H9 (cell line): Measurements from ENCODE around the gene TBC1D5. TPM values are rescaled to one million over a fixed set of nuclear protein-coding genes. Genes with fewer than 3 reads are reported as not detected.

Source experiments
- DNase-seq: peaks from one replicate; pipeline ENCODE4 v3.0.0-alpha.2; 2017
- H2AFZ ChIP-seq: one replicate; pipeline ENCODE4 v1.6.1; 2013; ENCODE audit warnings: mild to moderate bottlenecking, low read length, control low read depth, moderate library complexity
- H2AK5ac ChIP-seq: 2 replicates; pipeline ENCODE4 v1.6.1; 2013; ENCODE audit warnings: low read length, control low read depth, mixed read lengths; ENCODE audit not compliant: insufficient read length
- H2BK120ac ChIP-seq: one replicate; pipeline ENCODE4 v1.6.1; 2013; ENCODE audit warnings: low read depth, mild to moderate bottlenecking, low read length, control low read depth, inconsistent platforms; ENCODE audit not compliant: poor library complexity, severe bottlenecking
- H2BK12ac ChIP-seq: 2 replicates; pipeline ENCODE4 v1.6.1; 2013; ENCODE audit warnings: low read length, control low read depth, mixed read lengths, low read depth; ENCODE audit not compliant: insufficient read length
- H2BK15ac ChIP-seq: 2 replicates; pipeline ENCODE4 v1.6.1; 2013; ENCODE audit warnings: low read depth, low read length, control low read depth
- H2BK20ac ChIP-seq: one replicate; pipeline ENCODE4 v1.6.1; 2013; ENCODE audit warnings: low read depth, mild to moderate bottlenecking, low read length, control low read depth, inconsistent platforms; ENCODE audit not compliant: poor library complexity, severe bottlenecking
- H2BK5ac ChIP-seq: 2 replicates; pipeline ENCODE4 v1.6.1; 2013; ENCODE audit warnings: low read length, control low read depth, mixed read lengths; ENCODE audit not compliant: insufficient read length
- H3K14ac ChIP-seq: 2 replicates; pipeline ENCODE4 v1.6.1; 2013; ENCODE audit warnings: low read length, control low read depth; ENCODE audit not compliant: insufficient read depth
- H3K18ac ChIP-seq: 2 replicates; pipeline ENCODE4 v1.6.1; 2013; ENCODE audit warnings: low read depth, mild to moderate bottlenecking, mixed read lengths, low read length, control low read depth; ENCODE audit not compliant: insufficient read length
- H3K23ac ChIP-seq: 2 replicates; pipeline ENCODE4 v1.6.1; 2013; ENCODE audit warnings: low read length, control low read depth, mixed read lengths, low read depth; ENCODE audit not compliant: insufficient read length
- H3K23me2 ChIP-seq: 2 replicates; pipeline ENCODE4 v1.6.1; 2013; ENCODE audit warnings: low read depth, mild to moderate bottlenecking, mixed read lengths, low read length, control low read depth; ENCODE audit not compliant: insufficient read length, poor library complexity, severe bottlenecking
- H3K27ac ChIP-seq: 2 replicates; pipeline ENCODE4 v1.5.1; 2013; ENCODE audit warnings: low read length, control low read depth, mixed read lengths, low read depth; ENCODE audit not compliant: insufficient read length
- H3K27me3 ChIP-seq: 2 replicates; pipeline ENCODE4 v1.6.1; 2013; ENCODE audit warnings: low read length, control low read depth, inconsistent platforms; ENCODE audit not compliant: insufficient read depth
- H3K4ac ChIP-seq: 2 replicates; pipeline ENCODE4 v1.6.1; 2013; ENCODE audit warnings: low read depth, mild to moderate bottlenecking, control low read depth, inconsistent platforms, low read length, moderate library complexity
- H3K4me1 ChIP-seq: 2 replicates; pipeline ENCODE4 v1.6.1; 2013; ENCODE audit warnings: low read length, control low read depth, inconsistent platforms; ENCODE audit not compliant: insufficient read depth
- H3K4me2 ChIP-seq: 2 replicates; pipeline ENCODE4 v1.6.1; 2013; ENCODE audit warnings: low read length, control low read depth, mixed read lengths; ENCODE audit not compliant: insufficient read length, insufficient read depth
- H3K56ac ChIP-seq: 2 replicates; pipeline ENCODE4 v1.6.1; 2013; ENCODE audit warnings: low read depth, mild to moderate bottlenecking, mixed read lengths, low read length, control low read depth; ENCODE audit not compliant: insufficient read length
- H3K79me1 ChIP-seq: 2 replicates; pipeline ENCODE4 v1.6.1; 2013; ENCODE audit warnings: low read depth, mild to moderate bottlenecking, moderate library complexity, low read length, control low read depth, inconsistent platforms; ENCODE audit not compliant: insufficient read depth, poor library complexity, severe bottlenecking
- H3K79me2 ChIP-seq: 2 replicates; pipeline ENCODE4 v1.6.1; 2013; ENCODE audit warnings: low read length, control low read depth, inconsistent platforms; ENCODE audit not compliant: insufficient read depth
- H3K9ac ChIP-seq: 2 replicates; pipeline ENCODE4 v1.6.1; 2013; ENCODE audit warnings: low read length, control low read depth, mixed read lengths; ENCODE audit not compliant: insufficient read length; ENCODE audit errors: extremely low read depth
- H3K9me3 ChIP-seq: one replicate; pipeline ENCODE4 v1.6.1; 2013; ENCODE audit warnings: low read depth, low read length, inconsistent platforms; ENCODE audit not compliant: control insufficient read depth
- H3T11ph ChIP-seq: one replicate; pipeline ENCODE4 v1.6.1; 2013; ENCODE audit warnings: mild to moderate bottlenecking, low read length, control low read depth, inconsistent platforms
- H4K20me1 ChIP-seq: one replicate; pipeline ENCODE4 v1.6.1; 2013; ENCODE audit not compliant: control insufficient read depth, insufficient read length, insufficient read depth
- H4K5ac ChIP-seq: 2 replicates; pipeline ENCODE4 v1.6.1; 2013; ENCODE audit warnings: low read depth, mild to moderate bottlenecking, mixed read lengths, low read length, control low read depth; ENCODE audit not compliant: insufficient read length
- H4K8ac ChIP-seq: replicated peaks from 2 replicates; pipeline ENCODE4 v1.6.1; 2013; ENCODE audit warnings: low read length, control low read depth, mixed read lengths, low read depth; ENCODE audit not compliant: insufficient read length
- H4K91ac ChIP-seq: 2 replicates; pipeline ENCODE4 v1.6.1; 2013; ENCODE audit warnings: low read depth, mild to moderate bottlenecking, moderate library complexity, mixed read lengths, low read length, control low read depth; ENCODE audit not compliant: insufficient read length
- H3K27ac Mint-ChIP-seq, 3 experiments: 2 replicates in 2 of 3; 3 replicates in 1 of 3; pipeline ENCODE4 v1.8.0; 2020 to 2021; ENCODE audit warnings: mixed read lengths in 3 of 3, mild to moderate bottlenecking in 1 of 3, moderate library complexity in 1 of 3
- H3K27me3 Mint-ChIP-seq: 2 replicates; pipeline ENCODE4 v1.8.0; 2021; ENCODE audit warnings: low read depth, mild to moderate bottlenecking, moderate library complexity, mixed read lengths
- H3K36me3 Mint-ChIP-seq, 3 experiments: 2 replicates in 2 of 3; 3 replicates in 1 of 3; pipeline ENCODE4 v1.8.0; 2020 to 2021; ENCODE audit warnings: low read depth in 3 of 3, mixed read lengths in 3 of 3; ENCODE audit not compliant: insufficient read depth in 1 of 3
- H3K4me1 Mint-ChIP-seq, 2 experiments: 2 replicates each; pipeline ENCODE4 v1.8.0; 2020; ENCODE audit warnings: mixed read lengths in 2 of 2
- H3K4me3 Mint-ChIP-seq, 2 experiments: 2 replicates in 1 of 2; 3 replicates in 1 of 2; pipeline ENCODE4 v1.8.0; 2020 to 2021; ENCODE audit warnings: mild to moderate bottlenecking in 2 of 2, mixed read lengths in 2 of 2, moderate library complexity in 1 of 2
- H3K9me3 Mint-ChIP-seq, 2 experiments: 2 replicates in 1 of 2; 3 replicates in 1 of 2; pipeline ENCODE4 v1.8.0; 2020; ENCODE audit warnings: mild to moderate bottlenecking in 2 of 2, mixed read lengths in 2 of 2, moderate library complexity in 1 of 2
- WGBS: extraction: QIAGEN DNeasy Blood & Tissue Kit; methylation state at CpG from one replicate; pipeline ENCODE4 v1.1.7; 2013; ENCODE audit warnings: missing lambda C conversion rate, low lambda C conversion rate, mixed read lengths; ENCODE audit not compliant: insufficient read length; ENCODE audit errors: extremely low coverage; 5-methylcytosine and 5-hydroxymethylcytosine counted together
- total RNA-seq: library from RNA; stranded (reverse); gene quantifications from 2 replicates; pipeline ENCODE4 v1.2.1, GENCODE V29; 2021
- TF ChIP-seq, protein P1 (sequence below): fragments of 200-600 bp; sonication (generic); conservative IDR thresholded peaks from 3 replicates; pipeline ENCODE4 v1.8.0; 2021; ENCODE audit warnings: antibody characterized with exemption, mild to moderate bottlenecking

The TBC1D5 gene
- total RNA-seq, 1 experiment from 2014 or later, result 25.0 TPM

DNA sequence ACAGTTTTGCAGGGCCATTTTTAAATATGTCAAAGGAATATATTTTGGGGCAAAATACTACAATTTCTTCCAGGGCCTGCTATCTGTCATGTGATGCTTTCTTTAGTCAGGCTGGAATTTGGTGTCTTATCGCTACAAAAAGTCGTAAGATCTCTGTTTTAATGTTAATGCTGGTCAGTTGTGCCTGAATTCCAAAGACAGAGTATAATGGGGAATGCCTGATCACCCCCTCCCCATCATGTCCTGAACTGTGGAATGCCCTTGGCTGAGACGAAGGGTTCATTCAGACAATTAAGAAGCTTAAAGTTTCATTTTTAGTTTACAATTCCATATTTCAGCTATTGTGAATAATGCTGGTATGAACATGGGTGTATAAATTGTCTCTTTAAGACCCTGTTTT, 203.0 kb downstream of the TBC1D5 start:
- no peak overlapping the region for H2BK120ac ChIP-seq
- peak overlapping the region in 2 of 3 experiments; percentile 37 to 94; a peak in 3 of 7 replicates for H3K27ac Mint-ChIP-seq
- H3K79me2 ChIP-seq, result no peaks in the 10 kb centered on the region
- no peak overlapping the region for H3K18ac ChIP-seq
- no peaks in the 10 kb centered on the region for H4K20me1 ChIP-seq
- H3K4me1 Mint-ChIP-seq, result peaks cover 21 to 29% of the 10 kb centered on the region in 2 experiments
- no peak overlapping the region for H3K4me2 ChIP-seq
- no peak overlapping the region for H3T11ph ChIP-seq
- no peak overlapping the region for H4K91ac ChIP-seq
- TF ChIP-seq, protein P1, sequence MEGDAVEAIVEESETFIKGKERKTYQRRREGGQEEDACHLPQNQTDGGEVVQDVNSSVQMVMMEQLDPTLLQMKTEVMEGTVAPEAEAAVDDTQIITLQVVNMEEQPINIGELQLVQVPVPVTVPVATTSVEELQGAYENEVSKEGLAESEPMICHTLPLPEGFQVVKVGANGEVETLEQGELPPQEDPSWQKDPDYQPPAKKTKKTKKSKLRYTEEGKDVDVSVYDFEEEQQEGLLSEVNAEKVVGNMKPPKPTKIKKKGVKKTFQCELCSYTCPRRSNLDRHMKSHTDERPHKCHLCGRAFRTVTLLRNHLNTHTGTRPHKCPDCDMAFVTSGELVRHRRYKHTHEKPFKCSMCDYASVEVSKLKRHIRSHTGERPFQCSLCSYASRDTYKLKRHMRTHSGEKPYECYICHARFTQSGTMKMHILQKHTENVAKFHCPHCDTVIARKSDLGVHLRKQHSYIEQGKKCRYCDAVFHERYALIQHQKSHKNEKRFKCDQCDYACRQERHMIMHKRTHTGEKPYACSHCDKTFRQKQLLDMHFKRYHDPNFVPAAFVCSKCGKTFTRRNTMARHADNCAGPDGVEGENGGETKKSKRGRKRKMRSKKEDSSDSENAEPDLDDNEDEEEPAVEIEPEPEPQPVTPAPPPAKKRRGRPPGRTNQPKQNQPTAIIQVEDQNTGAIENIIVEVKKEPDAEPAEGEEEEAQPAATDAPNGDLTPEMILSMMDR, result no peak
- H2BK20ac ChIP-seq, result no peak overlapping the region
- H2BK12ac ChIP-seq, result no peak overlapping the region
- no peaks in the 10 kb centered on the region for H3K4me1 ChIP-seq
- no peak overlapping the region for H3K14ac ChIP-seq
- no peaks in the 10 kb centered on the region for H3K23me2 ChIP-seq
- no peak overlapping the region for H2AK5ac ChIP-seq
- H3K4me3 Mint-ChIP-seq, result 0 out of 5 replicates have a peak overlapping the region, but pooled peaks of 1 of the 2 experiments have one; percentile 15
- no peak overlapping the region for H2BK5ac ChIP-seq
- no peak overlapping the region for H4K5ac ChIP-seq
- DNase-seq, result no peak
- H3K27me3 Mint-ChIP-seq, result no peaks in the 10 kb centered on the region
- H3K4ac ChIP-seq, result no peak overlapping the region
- H2AFZ ChIP-seq, result no peak overlapping the region
- no peaks in the 10 kb centered on the region for H3K27me3 ChIP-seq
- no peaks in the 10 kb centered on the region for H3K79me1 ChIP-seq
- H3K9me3 Mint-ChIP-seq, result no peaks in the 10 kb centered on the region; a peak in 1 of 5 replicates
- H2BK15ac ChIP-seq, result no peak overlapping the region
- no CpG with 5 or more reads among the region's 3 CpGs for WGBS
- H4K8ac ChIP-seq, result no peak overlapping the region
- H3K23ac ChIP-seq, result no peak overlapping the region
- H3K36me3 Mint-ChIP-seq, result peaks cover 0 to 15% (median 0%) of the 10 kb centered on the region in 3 experiments; a peak in 1 of 7 replicates
- no peak overlapping the region for H3K9ac ChIP-seq
- H3K27ac ChIP-seq, result no peak overlapping the region
- H3K56ac ChIP-seq, result no peak overlapping the region
- H3K9me3 ChIP-seq, result no peaks in the 10 kb centered on the region
